HepG2 (cell line): ENCODE results near the gene UACA. TPM values are rescaled to one million over a fixed set of nuclear protein-coding genes. Genes with fewer than 3 reads are reported as not detected.

Experiments
- BATF2 ChIP-seq: sonication (generic); formaldehyde crosslinking; IDR thresholded peaks from 2 replicates; pipeline ENCODE4 v1.8.0; 2022; ENCODE audit warnings: mild to moderate bottlenecking, missing genetic modification reagents, moderate library complexity
- RBM39 ChIP-seq: fragments of 200-400 bp; formaldehyde crosslinking; IDR thresholded peaks from one replicate; pipeline ENCODE4 v1.6.1; 2018; ENCODE audit warnings: antibody characterized with exemption, mild to moderate bottlenecking, low read depth, low read length; ENCODE audit not compliant: poor library complexity, severe bottlenecking
- TBX2 ChIP-seq: sonication (generic); formaldehyde crosslinking; IDR thresholded peaks from 2 replicates; pipeline ENCODE4 v1.5.0; 2020; ENCODE audit warnings: missing genetic modification reagents, mild to moderate bottlenecking, borderline replicate concordance
- XBP1 ChIP-seq: sonication (generic); formaldehyde crosslinking; IDR thresholded peaks from 2 replicates; pipeline ENCODE4 v1.5.0; 2020; ENCODE audit warnings: missing genetic modification reagents
- ZBED4 ChIP-seq: sonication (generic); formaldehyde crosslinking; IDR thresholded peaks from 2 replicates; pipeline ENCODE4 v1.4.0; 2020; ENCODE audit warnings: missing genetic modification reagents, borderline replicate concordance
- ZNF101 ChIP-seq: sonication (generic); formaldehyde crosslinking; IDR thresholded peaks from 2 replicates; pipeline ENCODE4 v1.4.0; 2020; ENCODE audit warnings: mild to moderate bottlenecking, low read depth, missing genetic modification reagents, borderline replicate concordance
- ZNF225 ChIP-seq: sonication (generic); formaldehyde crosslinking; IDR thresholded peaks from 2 replicates; pipeline ENCODE4 v1.4.0; 2020; ENCODE audit warnings: mild to moderate bottlenecking, missing genetic modification reagents
- ZNF556 ChIP-seq: sonication (generic); formaldehyde crosslinking; IDR thresholded peaks from 2 replicates; pipeline ENCODE4 v1.4.0; 2020; ENCODE audit warnings: mild to moderate bottlenecking, missing genetic modification reagents, borderline replicate concordance
- ZNF557 ChIP-seq: sonication (generic); formaldehyde crosslinking; IDR thresholded peaks from 2 replicates; pipeline ENCODE4 v1.4.0; 2020; ENCODE audit warnings: missing genetic modification reagents
- ZNF800 ChIP-seq: sonication (generic); formaldehyde crosslinking; IDR thresholded peaks from 2 replicates; pipeline ENCODE4 v1.4.0; 2020; ENCODE audit warnings: missing genetic modification reagents
- ZZZ3 ChIP-seq: sonication (generic); formaldehyde crosslinking; IDR thresholded peaks from 2 replicates; pipeline ENCODE4 v1.4.0; 2020; ENCODE audit warnings: missing genetic modification reagents, mild to moderate bottlenecking, borderline replicate concordance
- polyA plus RNA-seq, 8 experiments: library from polyadenylated mRNA; depleted of rRNA in 3 of 8; stranded (reverse) in 7 of 8; unstranded in 1 of 8; fragments of >200 nt; fragmentation: Illumina TruSeq in 4 of 8; extraction: Trizol in 4 of 8; gene quantifications; 2 replicates each; pipeline versions ENCODE4 v1.2.1 to v1.2.3, GENCODE V29; 2011 to 2016; ENCODE audit warnings: low read depth in 4 of 8, missing spikeins in 1 of 8, mixed read lengths in 1 of 8; ENCODE audit not compliant: insufficient read depth in 1 of 8
- total RNA-seq, 5 experiments: library from RNA; depleted of rRNA; stranded (reverse); fragments of >200 nt; fragmentation: Illumina TruSeq; extraction: Trizol; gene quantifications; 2 replicates each; pipeline ENCODE4 v1.2.3, GENCODE V29; 2016; ENCODE audit warnings: low read depth in 1 of 5
- TF ChIP-seq, protein P1 (sequence below): sonication (generic); formaldehyde crosslinking; IDR thresholded peaks from 2 replicates; pipeline ENCODE4 v1.9.0; 2021; ENCODE audit warnings: missing genetic modification reagents, borderline replicate concordance
- TF ChIP-seq, protein P2 (sequence below): sonication (generic); formaldehyde crosslinking; IDR thresholded peaks from 2 replicates; pipeline ENCODE4 v1.9.0; 2021; ENCODE audit warnings: missing genetic modification reagents, mild to moderate bottlenecking, borderline replicate concordance
- TF ChIP-seq, protein P3 (sequence below): IDR thresholded peaks from 2 replicates; pipeline ENCODE4 v1.6.1; 2016; ENCODE audit warnings: mild to moderate bottlenecking, missing biosample characterization, missing genetic modification reagents
- TF ChIP-seq, protein P4 (sequence below): sonication (generic); formaldehyde crosslinking; IDR thresholded peaks from 2 replicates; pipeline ENCODE4 v1.4.0; 2020; ENCODE audit warnings: mild to moderate bottlenecking, missing genetic modification reagents

Gene UACA
- total and polyA plus RNA-seq, 2 of the 13 experiments (the other 11 are each of a cell fraction or from before 2014, with no cell fraction given) = 17.8 to 39.2 TPM

DNA sequence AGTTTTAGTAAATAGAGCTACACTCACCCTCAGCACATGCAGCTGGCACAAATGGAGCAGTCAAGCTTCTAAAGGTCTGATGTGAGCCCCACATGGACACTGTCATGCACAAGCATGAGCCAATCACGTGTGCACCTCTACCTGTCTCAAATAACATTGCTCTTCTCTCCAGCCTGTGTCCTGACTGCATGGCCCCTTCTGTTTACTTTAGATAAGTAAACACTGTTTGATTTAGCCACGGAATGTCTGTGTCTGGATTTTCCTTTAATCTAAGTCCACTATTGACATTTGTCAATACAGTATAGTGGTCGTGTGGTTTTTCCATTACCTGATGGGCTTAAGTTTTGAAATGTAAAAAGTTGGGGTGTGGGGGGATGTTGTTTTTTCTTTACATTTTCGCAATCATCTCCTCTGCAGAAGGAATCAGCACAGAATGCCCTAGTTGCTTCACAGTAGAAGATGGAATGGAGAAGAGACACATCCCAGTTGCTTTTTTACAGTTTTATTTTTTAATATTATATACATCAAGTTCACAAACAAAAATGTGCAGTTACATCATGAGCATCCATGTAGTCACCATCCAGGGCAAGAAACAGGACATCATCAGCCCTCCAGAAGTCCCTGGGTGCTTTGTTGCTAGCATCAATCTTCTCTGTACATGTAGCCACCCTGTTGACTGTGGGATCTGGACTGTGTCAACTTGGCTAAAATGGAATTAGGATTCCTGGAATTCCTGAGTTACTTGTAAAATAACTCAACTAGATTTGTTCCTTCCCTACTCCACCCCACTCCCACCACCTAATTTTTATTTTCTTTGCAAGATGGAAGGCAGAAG is 146.1 kb downstream of the UACA start (continued):
- TF ChIP-seq, protein P1, sequence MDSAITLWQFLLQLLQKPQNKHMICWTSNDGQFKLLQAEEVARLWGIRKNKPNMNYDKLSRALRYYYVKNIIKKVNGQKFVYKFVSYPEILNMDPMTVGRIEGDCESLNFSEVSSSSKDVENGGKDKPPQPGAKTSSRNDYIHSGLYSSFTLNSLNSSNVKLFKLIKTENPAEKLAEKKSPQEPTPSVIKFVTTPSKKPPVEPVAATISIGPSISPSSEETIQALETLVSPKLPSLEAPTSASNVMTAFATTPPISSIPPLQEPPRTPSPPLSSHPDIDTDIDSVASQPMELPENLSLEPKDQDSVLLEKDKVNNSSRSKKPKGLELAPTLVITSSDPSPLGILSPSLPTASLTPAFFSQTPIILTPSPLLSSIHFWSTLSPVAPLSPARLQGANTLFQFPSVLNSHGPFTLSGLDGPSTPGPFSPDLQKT (CRISPR knock-in tag) = no peak
- peak; percentile 89 for TF ChIP-seq TBX2 (CRISPR knock-in tag)
- 0 out of 2 replicates have a peak, but pooled peaks have one; percentile 47 for TF ChIP-seq ZNF800
- TF ChIP-seq ZNF225 (CRISPR knock-in tag) = no peak
- TF ChIP-seq BATF2 (CRISPR knock-in tag) = 0 out of 2 replicates have a peak, but pooled peaks have one; percentile 53
- no peak for TF ChIP-seq ZNF101
- TF ChIP-seq, protein P2, sequence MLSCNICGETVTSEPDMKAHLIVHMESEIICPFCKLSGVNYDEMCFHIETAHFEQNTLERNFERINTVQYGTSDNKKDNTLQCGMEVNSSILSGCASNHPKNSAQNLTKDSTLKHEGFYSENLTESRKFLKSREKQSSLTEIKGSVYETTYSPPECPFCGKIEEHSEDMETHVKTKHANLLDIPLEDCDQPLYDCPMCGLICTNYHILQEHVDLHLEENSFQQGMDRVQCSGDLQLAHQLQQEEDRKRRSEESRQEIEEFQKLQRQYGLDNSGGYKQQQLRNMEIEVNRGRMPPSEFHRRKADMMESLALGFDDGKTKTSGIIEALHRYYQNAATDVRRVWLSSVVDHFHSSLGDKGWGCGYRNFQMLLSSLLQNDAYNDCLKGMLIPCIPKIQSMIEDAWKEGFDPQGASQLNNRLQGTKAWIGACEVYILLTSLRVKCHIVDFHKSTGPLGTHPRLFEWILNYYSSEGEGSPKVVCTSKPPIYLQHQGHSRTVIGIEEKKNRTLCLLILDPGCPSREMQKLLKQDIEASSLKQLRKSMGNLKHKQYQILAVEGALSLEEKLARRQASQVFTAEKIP = no peak
- no peak for TF ChIP-seq RBM39
- peak; percentile 66; the same call in 1 of the 2 replicates for TF ChIP-seq ZNF556 (CRISPR knock-in tag)
- no peak for TF ChIP-seq XBP1 (CRISPR knock-in tag)
- TF ChIP-seq, protein P3, sequence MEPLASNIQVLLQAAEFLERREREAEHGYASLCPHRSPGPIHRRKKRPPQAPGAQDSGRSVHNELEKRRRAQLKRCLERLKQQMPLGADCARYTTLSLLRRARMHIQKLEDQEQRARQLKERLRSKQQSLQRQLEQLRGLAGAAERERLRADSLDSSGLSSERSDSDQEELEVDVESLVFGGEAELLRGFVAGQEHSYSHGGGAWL = no peak
- no peak for TF ChIP-seq ZZZ3
- TF ChIP-seq, protein P4, sequence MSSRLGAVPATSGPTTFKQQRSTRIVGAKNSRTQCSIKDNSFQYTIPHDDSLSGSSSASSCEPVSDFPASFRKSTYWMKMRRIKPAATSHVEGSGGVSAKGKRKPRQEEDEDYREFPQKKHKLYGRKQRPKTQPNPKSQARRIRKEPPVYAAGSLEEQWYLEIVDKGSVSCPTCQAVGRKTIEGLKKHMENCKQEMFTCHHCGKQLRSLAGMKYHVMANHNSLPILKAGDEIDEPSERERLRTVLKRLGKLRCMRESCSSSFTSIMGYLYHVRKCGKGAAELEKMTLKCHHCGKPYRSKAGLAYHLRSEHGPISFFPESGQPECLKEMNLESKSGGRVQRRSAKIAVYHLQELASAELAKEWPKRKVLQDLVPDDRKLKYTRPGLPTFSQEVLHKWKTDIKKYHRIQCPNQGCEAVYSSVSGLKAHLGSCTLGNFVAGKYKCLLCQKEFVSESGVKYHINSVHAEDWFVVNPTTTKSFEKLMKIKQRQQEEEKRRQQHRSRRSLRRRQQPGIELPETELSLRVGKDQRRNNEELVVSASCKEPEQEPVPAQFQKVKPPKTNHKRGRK = no peak
- TF ChIP-seq ZBED4 (CRISPR knock-in tag) = peak; percentile 24; the same call in 1 of the 2 replicates
- no peak for TF ChIP-seq ZNF557 (CRISPR knock-in tag)
